Heart left ventricle (tissue), 13 donors: Measurements from ENCODE around the gene HOXB7.

ENCODE experiments used
- POLR2A ChIP-seq, 2 donors: fragments of 450-650 bp; IDR thresholded peaks; one replicate each; pipeline ENCODE4 v1.6.1; 2017; ENCODE audit warnings: antibody characterized with exemption in 2 of 2, mild to moderate bottlenecking in 2 of 2, moderate library complexity in 2 of 2
- TF ChIP-seq, protein P1 (sequence below), 12 donors: fragments of 200-600 bp; sonication (generic) in 4 of 12; IDR thresholded peaks; one replicate each; pipeline versions ENCODE4 v1.5.0 to v1.8.0; 2018 to 2022; ENCODE audit warnings: antibody characterized with exemption in 12 of 12, mild to moderate bottlenecking in 5 of 12
- donor health status: ischemic (EF 13 %, LVEDD 7.1; RV severe dilation, severe dysfunction).
- donor health status: DM: no; HTN: yes; CAD: no.
- donor health status: DM: no; HTN: no; CAD: no.
- donor health status: ischemic (EF 25% LVEDD 6.9; RV normal size, moderate dysfunction).
- donor health status: ischemic (EF 25% LVEDD 5.7; RV mildly dilated, moderate dysfunction).
- donor health status: ischemic (EF 35%, LVEDD 5.7; RV mildly dilated, moderate dysfunction).
- donor health status: nonischemic (EF 11% LVEDD 7.7; RV severe dilation, severe dysfunction).
- donor health status: DM: yes; HTN: yes; CAD: no.
- donor health status: PGD.
- donor health status: ischemic (EF 29% LVEDD 5.4; RV normal size, mild dysfunction).
- donor health status: nonischemic (EF 23%, LVEDD 6.1; RV moderate dilation, normal function).

DNA sequence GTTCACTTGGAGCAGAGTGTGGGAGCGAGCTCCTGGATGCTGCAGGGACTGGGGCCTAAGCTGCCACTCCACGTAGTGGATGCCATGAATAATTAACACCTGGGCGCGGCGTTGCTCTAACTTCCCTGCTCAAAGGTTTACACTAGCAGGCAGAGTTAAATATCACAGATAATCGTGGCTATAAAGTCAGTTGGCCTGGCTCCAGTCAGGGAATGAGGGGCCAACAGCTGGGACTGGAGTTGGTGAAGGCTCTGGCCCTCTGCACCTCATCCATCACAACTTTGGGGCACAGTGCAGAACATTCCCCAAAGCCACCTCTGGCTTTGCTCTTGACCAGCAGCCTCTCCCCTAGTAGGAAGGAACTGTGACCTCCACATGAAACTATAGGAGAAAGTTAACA is 43.6 kb downstream of the HOXB7 start:
- no peak for TF ChIP-seq POLR2A (IDR thresholded peaks at IDR 0.05)
- TF ChIP-seq, protein P1, sequence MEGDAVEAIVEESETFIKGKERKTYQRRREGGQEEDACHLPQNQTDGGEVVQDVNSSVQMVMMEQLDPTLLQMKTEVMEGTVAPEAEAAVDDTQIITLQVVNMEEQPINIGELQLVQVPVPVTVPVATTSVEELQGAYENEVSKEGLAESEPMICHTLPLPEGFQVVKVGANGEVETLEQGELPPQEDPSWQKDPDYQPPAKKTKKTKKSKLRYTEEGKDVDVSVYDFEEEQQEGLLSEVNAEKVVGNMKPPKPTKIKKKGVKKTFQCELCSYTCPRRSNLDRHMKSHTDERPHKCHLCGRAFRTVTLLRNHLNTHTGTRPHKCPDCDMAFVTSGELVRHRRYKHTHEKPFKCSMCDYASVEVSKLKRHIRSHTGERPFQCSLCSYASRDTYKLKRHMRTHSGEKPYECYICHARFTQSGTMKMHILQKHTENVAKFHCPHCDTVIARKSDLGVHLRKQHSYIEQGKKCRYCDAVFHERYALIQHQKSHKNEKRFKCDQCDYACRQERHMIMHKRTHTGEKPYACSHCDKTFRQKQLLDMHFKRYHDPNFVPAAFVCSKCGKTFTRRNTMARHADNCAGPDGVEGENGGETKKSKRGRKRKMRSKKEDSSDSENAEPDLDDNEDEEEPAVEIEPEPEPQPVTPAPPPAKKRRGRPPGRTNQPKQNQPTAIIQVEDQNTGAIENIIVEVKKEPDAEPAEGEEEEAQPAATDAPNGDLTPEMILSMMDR (IDR thresholded peaks at IDR 0.05) = no peak
